HG03565 (cell line): ENCODE measurements around the gene SMG5.

Source experiments
- ATAC-seq: cut with Tn5 transposase; IDR thresholded peaks from one replicate; pipeline ENCODE4 v1.9.1; 2021; ENCODE audit warnings: mild to moderate bottlenecking, moderate library complexity; ENCODE audit not compliant: unreplicated experiment

SMG5 gene

DNA sequence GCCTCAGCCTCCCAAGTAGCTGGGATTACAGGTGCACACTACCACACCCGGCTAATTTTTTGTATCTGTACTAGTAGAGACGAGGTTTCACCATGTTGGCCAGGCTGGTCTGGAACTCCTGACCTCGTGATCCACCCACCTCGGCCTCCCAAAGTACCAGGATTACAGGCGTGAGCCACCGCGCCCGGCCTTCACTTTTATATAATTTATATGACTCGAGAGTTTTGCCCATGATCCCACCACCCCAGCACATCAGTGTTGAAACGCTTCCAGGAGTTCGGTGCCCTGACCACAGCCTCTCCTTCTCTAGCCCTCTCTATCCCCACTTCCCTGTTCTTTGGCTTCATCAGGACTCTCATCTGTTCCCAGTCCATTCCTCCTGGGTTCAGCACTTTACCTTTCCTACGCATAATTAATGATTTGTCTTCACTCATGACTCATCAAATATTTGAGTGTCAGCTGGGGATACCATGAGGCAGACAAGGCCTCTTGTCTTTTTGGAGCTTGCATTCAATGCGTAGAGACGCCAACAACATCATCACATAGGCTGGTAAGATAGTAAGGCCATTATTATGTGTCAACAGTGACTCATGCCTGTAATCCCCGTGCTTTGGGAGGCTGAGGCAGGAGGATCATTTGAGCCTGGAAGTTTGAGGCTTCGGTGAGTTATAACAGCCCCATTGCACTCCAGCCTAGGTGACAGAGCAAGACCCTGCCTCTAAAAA is 68.4 kb downstream of the SMG5 start:
- ATAC-seq = no peak

DNA sequence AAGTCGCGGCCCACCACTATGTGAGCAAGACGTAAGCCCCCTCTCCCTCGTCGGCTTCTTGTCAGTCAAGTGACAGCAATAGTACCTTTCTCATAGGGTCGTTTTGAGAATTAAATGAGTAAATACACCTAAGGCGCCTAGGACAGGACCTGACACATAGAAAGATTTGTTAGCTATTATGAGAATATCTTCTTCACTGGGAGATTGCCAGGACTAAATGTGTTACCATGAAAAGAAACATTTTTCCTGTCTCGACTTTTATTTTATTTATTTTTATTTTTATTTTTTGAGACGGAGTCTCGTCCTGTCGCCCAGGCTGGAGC is 69.0 kb downstream of the SMG5 start:
- ATAC-seq = no peak

DNA sequence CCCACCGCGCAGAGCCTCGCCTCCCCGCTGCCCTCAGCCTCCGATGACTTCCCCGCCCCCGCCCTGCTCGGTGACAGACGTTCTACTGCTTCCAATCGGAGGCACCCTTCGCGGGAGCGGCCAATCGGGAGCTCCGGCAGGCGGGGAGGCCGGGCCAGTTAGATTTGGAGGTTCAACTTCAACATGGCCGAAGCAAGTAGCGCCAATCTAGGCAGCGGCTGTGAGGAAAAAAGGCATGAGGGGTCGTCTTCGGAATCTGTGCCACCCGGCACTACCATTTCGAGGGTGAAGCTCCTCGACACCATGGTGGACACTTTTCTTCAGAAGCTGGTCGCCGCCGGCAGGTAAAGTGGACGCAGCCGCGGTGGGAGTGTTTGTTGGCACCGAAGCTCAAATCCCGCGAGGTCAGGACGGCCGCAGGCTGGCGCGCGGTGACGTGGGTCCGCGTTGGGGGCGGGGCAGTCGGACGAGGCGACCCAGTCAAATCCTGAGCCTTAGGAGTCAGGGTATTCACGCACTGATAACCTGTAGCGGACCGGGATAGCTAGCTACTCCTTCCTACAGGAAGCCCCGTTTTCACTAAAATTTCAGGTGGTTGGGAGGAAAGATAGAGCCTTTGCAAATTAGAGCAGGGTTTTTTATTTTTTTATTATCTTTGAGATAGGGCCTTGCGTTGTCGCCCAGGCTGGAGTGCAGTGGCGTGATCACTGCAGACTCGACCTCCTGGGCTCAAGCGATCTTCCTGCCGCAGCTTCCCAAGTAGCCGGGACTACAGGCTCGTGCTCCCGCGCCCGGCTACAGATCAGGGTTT is 69.6 kb downstream of the SMG5 start, which contains the start of gene PMF1:
Gene PMF1 (plus strand): TSS at position 175 of the 811 bp plus-strand sequence. CDS start 9 bp downstream, at position 184.
- peak; percentile 69 for ATAC-seq

DNA sequence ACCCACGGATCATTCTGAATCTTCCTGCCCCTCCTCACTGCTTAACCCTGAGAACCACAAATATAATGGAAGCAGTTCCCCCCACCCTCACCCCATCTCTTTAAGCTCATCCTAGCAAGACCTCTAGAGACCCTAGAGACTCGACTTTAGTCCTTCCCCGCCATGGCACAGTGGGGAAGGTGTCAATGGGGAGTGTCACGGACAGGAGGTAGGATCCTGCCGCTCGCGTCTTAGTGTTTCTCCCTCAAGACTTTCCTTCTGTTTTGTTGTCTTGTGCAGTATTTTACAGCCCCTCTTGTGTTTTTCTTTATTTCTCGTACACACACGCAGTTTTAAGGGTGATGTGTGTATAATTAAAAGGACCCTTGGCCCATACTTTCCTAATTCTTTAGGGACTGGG is 70.5 kb downstream of the SMG5 start:
- no peak for ATAC-seq

DNA sequence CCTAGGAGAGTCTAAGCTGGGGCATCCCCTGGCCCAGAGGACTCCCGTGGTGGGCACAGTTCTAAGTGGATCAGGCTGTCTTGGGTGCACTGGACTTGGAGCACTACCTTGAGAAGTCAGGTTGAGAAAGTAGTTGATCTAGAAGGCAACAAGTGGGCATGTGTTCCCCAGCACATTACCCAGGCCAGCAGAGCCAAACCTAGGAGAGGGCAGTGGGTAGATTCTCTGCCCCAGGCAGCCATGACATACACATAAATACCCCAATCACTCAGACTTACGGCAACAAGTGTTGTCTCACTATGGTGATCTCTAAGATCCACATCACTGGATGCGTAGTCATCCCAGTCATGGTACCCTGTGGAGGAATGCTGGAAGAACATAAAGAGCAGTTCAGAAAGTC is 71.4 kb downstream of the SMG5 start:
- ATAC-seq = no peak

DNA sequence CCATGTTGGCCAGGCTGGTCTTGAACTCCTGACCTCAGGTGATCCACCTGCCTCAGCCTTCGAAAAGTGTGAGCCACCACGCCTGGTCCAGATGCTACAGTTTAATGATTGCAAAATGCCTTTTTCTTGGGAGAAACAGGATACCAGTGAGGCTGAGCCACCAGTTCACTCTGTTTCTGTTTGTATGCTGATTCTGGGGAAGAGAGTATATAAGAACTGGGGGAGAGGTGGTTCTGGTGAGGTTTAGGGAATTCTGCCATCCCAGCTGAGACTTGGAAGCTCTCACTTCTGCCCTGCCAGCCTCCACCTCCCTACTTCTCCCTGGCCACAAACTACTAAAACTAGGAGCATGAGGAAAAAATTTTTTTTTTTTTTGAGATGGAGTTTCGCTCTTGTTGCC is 77.9 kb downstream of the SMG5 start:
- no peak for ATAC-seq

DNA sequence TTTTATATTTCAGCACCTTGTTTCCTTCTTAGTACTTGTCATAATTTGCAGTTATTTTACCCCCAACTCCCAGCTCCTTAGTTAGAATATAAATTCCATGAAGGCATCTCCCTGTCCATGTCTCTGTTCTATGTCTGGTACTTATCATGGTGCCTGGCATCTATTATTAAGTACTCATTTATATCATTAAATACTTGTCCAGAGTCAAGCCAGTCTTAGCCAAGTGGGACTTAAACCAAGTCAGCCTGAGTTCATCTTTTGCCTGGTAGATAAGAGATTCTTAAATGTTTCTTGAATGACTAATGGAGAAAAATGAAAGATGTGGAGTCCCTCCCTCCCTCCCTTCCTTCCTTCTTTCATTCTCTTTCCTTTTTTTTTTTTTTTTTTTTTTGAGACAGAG is 79.3 kb downstream of the SMG5 start:
- ATAC-seq = no peak

DNA sequence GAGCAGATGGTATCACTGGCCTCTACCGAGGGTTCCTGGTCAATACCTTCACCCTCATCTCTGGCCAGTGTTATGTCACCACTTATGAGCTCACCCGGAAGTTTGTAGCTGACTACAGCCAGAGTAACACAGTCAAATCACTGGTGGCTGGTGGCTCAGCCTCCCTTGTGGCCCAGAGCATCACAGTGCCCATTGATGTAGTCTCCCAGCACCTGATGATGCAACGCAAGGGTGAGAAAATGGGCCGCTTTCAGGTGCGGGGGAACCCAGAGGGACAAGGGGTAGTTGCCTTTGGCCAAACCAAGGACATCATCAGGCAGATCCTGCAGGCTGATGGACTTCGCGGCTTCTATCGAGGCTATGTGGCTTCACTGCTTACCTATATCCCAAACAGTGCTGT is 82.6 kb downstream of the SMG5 start:
- ATAC-seq = no peak
